HEK293 (cell line): Measurements from ENCODE around the gene KRT79.

Experiments
- CTCF ChIA-PET: fragments of 350-600 bp; formaldehyde crosslinking; extraction: SDS; loops from one replicate; lab custom pipeline; 2021; ENCODE audit warnings: antibody characterized with exemption; lab: Yijun Ruan, JAX
- POLR2A ChIA-PET: fragments of 300-600 bp; formaldehyde crosslinking; extraction: SDS; loops from one replicate; lab custom pipeline; 2020; ENCODE audit warnings: antibody characterized with exemption, inconsistent platforms; lab: Yijun Ruan, JAX
- H3K27ac ChIP-seq: fragments of 200-500 bp; sonication (Bioruptor generic); 2 replicates; pipeline ENCODE4 v1.5.1; 2014; ENCODE audit warnings: low read depth, low read length, control low read depth, inconsistent platforms; ENCODE audit errors: extremely low read depth
- H3K36me3 ChIP-seq, 2 experiments: fragments of 200-500 bp in 1 of 2; sonication (Bioruptor generic) in 1 of 2; 1 replicate in 1 of 2; 2 replicates in 1 of 2; pipeline ENCODE4 v1.5.1; 2014 to 2017; ENCODE audit warnings: inconsistent platforms in 2 of 2, low read length in 2 of 2; ENCODE audit not compliant: control insufficient read depth in 2 of 2, insufficient read depth in 1 of 2
- H3K4me1 ChIP-seq: fragments of 200-500 bp; sonication (Bioruptor generic); 2 replicates; pipeline ENCODE4 v1.5.1; 2014; ENCODE audit warnings: mild to moderate bottlenecking, low read length, inconsistent platforms; ENCODE audit not compliant: control insufficient read depth, insufficient read depth
- H3K4me3 ChIP-seq: 2 replicates; pipeline ENCODE4 v1.5.1; 2011; ENCODE audit warnings: low read depth, mild to moderate bottlenecking, control low read depth, low read length, moderate library complexity
- H3K9me3 ChIP-seq: fragments of 200-500 bp; sonication (Bioruptor generic); 2 replicates; pipeline ENCODE4 v1.5.1; 2014; ENCODE audit warnings: low read depth, low read length, inconsistent platforms; ENCODE audit not compliant: control insufficient read depth, insufficient read depth
- CTCF ChIP-seq: fragments of 450-650 bp; formaldehyde crosslinking; IDR thresholded peaks from 2 replicates; pipeline ENCODE4 v1.5.1; 2016; ENCODE audit warnings: missing biosample characterization, missing genetic modification characterization
- GLI2 ChIP-seq: fragments of 450-650 bp; formaldehyde crosslinking; IDR thresholded peaks from 2 replicates; pipeline ENCODE4; 2017; ENCODE audit warnings: missing biosample characterization, missing genetic modification characterization, low read depth, borderline replicate concordance
- IKZF3 ChIP-seq: fragments of 450-650 bp; IDR thresholded peaks from 2 replicates; pipeline ENCODE4 v1.5.0; 2018; ENCODE audit warnings: missing biosample characterization, mild to moderate bottlenecking, missing genetic modification characterization, moderate library complexity
- MYNN ChIP-seq: fragments of 450-650 bp; formaldehyde crosslinking; IDR thresholded peaks from 2 replicates; pipeline ENCODE4 v1.5.1; 2016; ENCODE audit warnings: missing biosample characterization, missing genetic modification characterization, borderline replicate concordance
- SCRT2 ChIP-seq: fragments of 450-650 bp; formaldehyde crosslinking; IDR thresholded peaks from 2 replicates; pipeline ENCODE4 v1.5.1; 2016; ENCODE audit warnings: missing biosample characterization, missing genetic modification characterization
- ZBTB21 ChIP-seq: fragments of 450-650 bp; formaldehyde crosslinking; IDR thresholded peaks from 2 replicates; pipeline ENCODE4 v1.5.1; 2017; ENCODE audit warnings: missing biosample characterization, missing genetic modification characterization
- ZNF133 ChIP-seq: fragments of 450-650 bp; formaldehyde crosslinking; IDR thresholded peaks from 2 replicates; pipeline ENCODE4 v1.5.1; 2016; ENCODE audit warnings: missing biosample characterization, missing genetic modification characterization
- ZNF155 ChIP-seq: fragments of 450-650 bp; formaldehyde crosslinking; IDR thresholded peaks from 2 replicates; pipeline ENCODE4 v1.5.1; 2016; ENCODE audit warnings: missing biosample characterization, missing genetic modification characterization
- ZNF248 ChIP-seq: fragments of 450-650 bp; formaldehyde crosslinking; IDR thresholded peaks from 2 replicates; pipeline ENCODE4 v1.5.1; 2017; ENCODE audit warnings: missing biosample characterization, missing genetic modification characterization
- ZNF302 ChIP-seq: fragments of 450-650 bp; formaldehyde crosslinking; IDR thresholded peaks from 2 replicates; pipeline ENCODE4 v1.5.1; 2016; ENCODE audit warnings: missing biosample characterization, missing genetic modification characterization, low read depth
- ZNF324 ChIP-seq: fragments of 450-650 bp; formaldehyde crosslinking; IDR thresholded peaks from 2 replicates; pipeline ENCODE4 v1.5.1; 2016; ENCODE audit warnings: missing biosample characterization, missing genetic modification characterization
- ZNF362 ChIP-seq: fragments of 450-650 bp; formaldehyde crosslinking; IDR thresholded peaks from 2 replicates; pipeline ENCODE4 v1.5.1; 2016; ENCODE audit warnings: missing biosample characterization, missing genetic modification characterization
- ZNF366 ChIP-seq: fragments of 450-650 bp; formaldehyde crosslinking; conservative IDR thresholded peaks from 2 replicates; pipeline ENCODE4 v1.5.1; 2016; ENCODE audit warnings: missing biosample characterization, missing genetic modification characterization
- ZNF449 ChIP-seq: fragments of 450-650 bp; formaldehyde crosslinking; IDR thresholded peaks from 2 replicates; pipeline ENCODE4 v1.5.1; 2017; ENCODE audit warnings: missing biosample characterization, mild to moderate bottlenecking, missing genetic modification characterization, moderate library complexity
- ZNF473 ChIP-seq: fragments of 450-650 bp; formaldehyde crosslinking; IDR thresholded peaks from 2 replicates; pipeline ENCODE4 v1.5.1; 2017; ENCODE audit warnings: missing biosample characterization, missing genetic modification characterization
- ZNF530 ChIP-seq: fragments of 450-650 bp; formaldehyde crosslinking; IDR thresholded peaks from 2 replicates; pipeline ENCODE4 v1.5.1; 2016; ENCODE audit warnings: low read depth, missing biosample characterization, missing genetic modification characterization
- ZNF560 ChIP-seq: fragments of 450-650 bp; formaldehyde crosslinking; IDR thresholded peaks from 2 replicates; pipeline ENCODE4 v1.5.1; 2017; ENCODE audit warnings: missing biosample characterization, missing genetic modification characterization, borderline replicate concordance
- ZNF639 ChIP-seq: fragments of 450-650 bp; formaldehyde crosslinking; IDR thresholded peaks from 2 replicates; pipeline ENCODE4 v1.5.1; 2016; ENCODE audit warnings: missing biosample characterization, missing genetic modification characterization
- ZNF660 ChIP-seq: fragments of 450-650 bp; IDR thresholded peaks from 2 replicates; pipeline ENCODE4 v1.5.1; 2018; ENCODE audit warnings: missing biosample characterization, mild to moderate bottlenecking, missing genetic modification characterization
- ZNF692 ChIP-seq: fragments of 450-650 bp; formaldehyde crosslinking; IDR thresholded peaks from 2 replicates; pipeline ENCODE4 v1.5.1; 2016; ENCODE audit warnings: missing biosample characterization, missing genetic modification characterization
- ZXDB ChIP-seq: fragments of 450-650 bp; formaldehyde crosslinking; IDR thresholded peaks from 2 replicates; pipeline ENCODE4 v1.5.1; 2016; ENCODE audit warnings: missing biosample characterization, missing genetic modification characterization

The KRT79 gene

GRCh38 chr12:52798671-52799504 lies 35.2 kb downstream of the KRT79 start (continued):
- TF ChIP-seq CTCF (tag by site-specific recombination) = no peak
- no peak for TF ChIP-seq ZNF366 (tag by site-specific recombination)
- TF ChIP-seq ZXDB (tag by site-specific recombination) = no peak
- TF ChIP-seq, all 188 proteins: peak for 0

- TF ChIP-seq ZBTB21 (tag by site-specific recombination) (no peak), ZNF302 (tag by site-specific recombination) (no peak), ZNF660 (tag by site-specific recombination) (no peak), ZNF530 (tag by site-specific recombination) (no peak), MYNN (no peak), ZNF324 (tag by site-specific recombination) (no peak), ZNF449 (no peak)
- no peak overlapping the region for H3K4me3 ChIP-seq
- H3K4me1 ChIP-seq = no peaks in the 10 kb centered on the region
- ChIA-PET CTCF (interaction anchor here (1.6 kb wide), 1 partner anchor 67 kb away, joined by 4 read pairs; no protein-coding TSS in a partner anchor), POLR2A (interaction anchor here (0.5 kb wide), 1 partner anchor 1032 kb away, joined by 3 read pairs; no protein-coding TSS in a partner anchor)
- H3K9me3 ChIP-seq = no peaks in the 10 kb centered on the region
- H3K27ac ChIP-seq = no peak overlapping the region
- no peaks in the 10 kb centered on the region for H3K36me3 ChIP-seq
Measured at GRCh38 chr12:52798003-52798670, 36.0 kb downstream of the KRT79 start.

- Histone ChIP-seq H3K4me1 (no peaks in the 10 kb centered on the region), H3K36me3 (no peaks in the 10 kb centered on the region), H3K4me3 (no peak overlapping the region), H3K27ac (no peak overlapping the region), H3K9me3 (no peaks in the 10 kb centered on the region)
- CTCF ChIA-PET = interaction anchor here (1.5 to 1.6 kb wide), 2 partner anchors 68 to 73 kb away, joined by 4 to 5 read pairs; no protein-coding TSS in a partner anchor
- TF ChIP-seq ZNF362 (tag by site-specific recombination) (no peak), ZNF248 (tag by site-specific recombination) (no peak), ZNF155 (no peak), ZNF692 (tag by site-specific recombination) (no peak), GLI2 (tag by site-specific recombination) (no peak), ZNF639 (tag by site-specific recombination) (no peak), ZNF473 (tag by site-specific recombination) (no peak), IKZF3 (no peak), ZNF560 (no peak), ZNF133 (tag by site-specific recombination) (no peak), SCRT2 (tag by site-specific recombination) (no peak)
- POLR2A ChIA-PET = interaction anchor here (0.5 kb wide), 1 partner anchor 1032 kb away, joined by 3 read pairs; no protein-coding TSS in a partner anchor
Measured at GRCh38 chr12:52797529-52797894, 36.6 kb downstream of the KRT79 start.
